K562 (cell line): ENCODE results near the gene FERMT3. TPM values are rescaled to one million over a fixed set of nuclear protein-coding genes. Genes with fewer than 3 reads are reported as not detected.

ENCODE experiments used
- ATAC-seq: fragments of 200-7000 bp; cut with Tn5 transposase; 3 replicates; pipeline ENCODE4 v1.9.1; 2020; ENCODE audit warnings: moderate library complexity
- BruUV-seq: library from RNA; stranded (reverse); fragments of 400-500 nt; replicated peaks from 2 replicates; lab custom pipeline; 2021; lab: Mats Ljungman, UMichigan
- CTCF ChIA-PET: fragments of 300-600 bp; formaldehyde crosslinking; extraction: SDS; loops from one replicate; lab custom pipeline; 2021; ENCODE audit warnings: low intra/inter-chr PET ratio; lab: Yijun Ruan, JAX
- POLR2A ChIA-PET: fragments of 300-600, 350-650 bp; sonication (Branson Sonifier 250); formaldehyde crosslinking; extraction: SDS; loops from one replicate; lab custom pipeline; 2021; ENCODE audit warnings: antibody characterized with exemption, inconsistent platforms; lab: Yijun Ruan, JAX
- DNase-seq, 4 experiments: peaks; one replicate each; pipeline versions ENCODE4 v3.0.0 to v3.0.0-alpha.2; 2011 to 2018; ENCODE audit warnings: low spot score in 3 of 4, mixed read lengths in 3 of 4; ENCODE audit errors: extremely low read depth in 1 of 4
- FAIRE-seq: peaks from 2 replicates; lab custom pipeline; 2011; peaks lifted over from hg19 to GRCh38; lab: Jason Lieb, UNC
- H2AFZ ChIP-seq: 2 replicates; pipeline ENCODE4 v1.6.0; 2011; ENCODE audit warnings: low read depth, low read length, control low read depth, inconsistent platforms
- H3K27ac ChIP-seq: fragments of 200-600 bp; 3 replicates; pipeline ENCODE4 v1.8.0; 2011; ENCODE audit warnings: low read depth, mild to moderate bottlenecking, control low read depth, inconsistent platforms, low read length, moderate library complexity, mixed read lengths; ENCODE audit errors: extremely low read depth
- H3K27me3 ChIP-seq, 2 experiments: fragments of 300-600 bp in 1 of 2; 2 replicates in 1 of 2; 3 replicates in 1 of 2; pipeline versions ENCODE4 v1.6.0 to v1.8.0; 2011; ENCODE audit warnings: inconsistent platforms in 2 of 2, low read length in 2 of 2, mild to moderate bottlenecking in 1 of 2, mixed read lengths in 1 of 2, moderate library complexity in 1 of 2; ENCODE audit not compliant: control insufficient read depth in 2 of 2, insufficient read depth in 2 of 2
- H3K36me3 ChIP-seq: fragments of 300-600 bp; 3 replicates; pipeline ENCODE4 v1.8.0; 2011; ENCODE audit warnings: mild to moderate bottlenecking, low read length, inconsistent platforms; ENCODE audit not compliant: control insufficient read depth, insufficient read depth
- H3K4me1 ChIP-seq, 2 experiments: fragments of 200-600 bp in 1 of 2; replicated peaks in 1 of 2; 2 replicates in 1 of 2; 3 replicates in 1 of 2; pipeline versions ENCODE4 v1.5.1 to v1.8.0; 2011; ENCODE audit warnings: inconsistent platforms in 2 of 2, low read length in 2 of 2, mild to moderate bottlenecking in 1 of 2, mixed read lengths in 1 of 2, moderate library complexity in 1 of 2; ENCODE audit not compliant: control insufficient read depth in 2 of 2, insufficient read depth in 2 of 2
- H3K4me2 ChIP-seq: 2 replicates; pipeline ENCODE4 v1.6.1; 2011; ENCODE audit warnings: low read length, control low read depth, inconsistent platforms, mixed read lengths; ENCODE audit not compliant: insufficient read depth
- H3K4me3 ChIP-seq: fragments of 200-600 bp; sonication (generic), shearing (Covaris generic); 2 replicates; pipeline ENCODE4 v1.5.1; 2016; ENCODE audit warnings: control low read depth, inconsistent platforms
- H3K79me2 ChIP-seq: fragments of 200-600 bp; 3 replicates; pipeline ENCODE4 v1.8.0; 2011; ENCODE audit warnings: low read length, inconsistent platforms; ENCODE audit not compliant: control insufficient read depth, insufficient read depth
- H3K9ac ChIP-seq, 2 experiments: 2 replicates each; pipeline versions ENCODE4 v1.6.0 to v1.6.1; 2011; ENCODE audit warnings: low read depth in 2 of 2, low read length in 2 of 2, control low read depth in 1 of 2, inconsistent platforms in 1 of 2, mild to moderate bottlenecking in 1 of 2, mixed read lengths in 1 of 2; ENCODE audit not compliant: insufficient read depth in 1 of 2
- H3K9me1 ChIP-seq: one replicate; pipeline ENCODE4 v1.6.0; 2011; ENCODE audit warnings: inconsistent platforms, mild to moderate bottlenecking, low read length, moderate library complexity; ENCODE audit not compliant: control insufficient read depth, insufficient read depth
- H3K9me3 ChIP-seq: replicated peaks from 2 replicates; pipeline ENCODE4 v1.5.1; 2011; ENCODE audit warnings: low read depth, low read length, inconsistent platforms; ENCODE audit not compliant: control insufficient read depth, insufficient read depth
- H4K20me1 ChIP-seq: replicated peaks from 2 replicates; pipeline ENCODE4 v1.6.1; 2011; ENCODE audit warnings: low read length, inconsistent platforms, mixed read lengths; ENCODE audit not compliant: control insufficient read depth, insufficient read depth
- ETV5 ChIP-seq: sonication (generic); formaldehyde crosslinking; IDR thresholded peaks from 2 replicates; pipeline ENCODE4 v1.4.0; 2020; ENCODE audit warnings: low read depth, mild to moderate bottlenecking, missing genetic modification reagents
- MCM7 ChIP-seq, 2 experiments: fragments of 450-650 bp; IDR thresholded peaks; 2 replicates each; pipeline ENCODE4 v1.6.1; 2016 to 2018
- WGBS: fragments of 100-300 bp; shearing (Covaris generic); methylation state at CpG from one replicate; pipeline ENCODE4 v1.1.6; 2016; ENCODE audit warnings: low coverage, mixed read lengths; ENCODE audit not compliant: insufficient coverage; ENCODE audit errors: missing lambda C conversion rate; 5-methylcytosine and 5-hydroxymethylcytosine counted together
- in situ Hi-C: fragments of 300-500 bp; cut with MboI; formaldehyde crosslinking; loops from 4 replicates; pipeline ENCODE4 v1.15.0; 2018; ENCODE audit warnings: inconsistent platforms, mixed read lengths
- intact Hi-C: fragments of 100-400 bp; cut with micrococcal nuclease; formaldehyde crosslinking; loops from 2 replicates; pipeline ENCODE4 v1.14.2; 2022
- polyA plus RNA-seq, 8 experiments: library from polyadenylated mRNA; depleted of rRNA in 4 of 8; stranded (reverse) in 5 of 8; unstranded in 3 of 8; fragments of >200 nt; fragmentation: Nextera tagmentation in 2 of 8; fragmentation: Illumina TruSeq in 1 of 8; extraction: Ambion mirVana in 2 of 8; extraction: Trizol in 1 of 8; gene quantifications; 2 replicates each; pipeline versions ENCODE4 v1.2.1 to v1.2.3, GENCODE V29; 2011 to 2014; ENCODE audit warnings: inconsistent platforms in 1 of 8, missing spikeins in 1 of 8
- total RNA-seq, 7 experiments: library from RNA; depleted of rRNA in 6 of 7; stranded (reverse); fragments of >200 nt in 6 of 7; fragmentation: Illumina TruSeq in 2 of 7; extraction: Trizol in 2 of 7; gene quantifications; 2 replicates each; pipeline versions ENCODE4 v1.2.1 to v1.2.3, GENCODE V29; 2011 to 2021; ENCODE audit warnings: low replicate concordance in 1 of 7
- TF ChIP-seq, protein P1 (sequence below): sonication (generic); formaldehyde crosslinking; IDR thresholded peaks from 2 replicates; pipeline ENCODE4 v1.4.0; 2020; ENCODE audit warnings: mild to moderate bottlenecking, missing genetic modification reagents

FERMT3 gene
- total and polyA plus RNA-seq, 9 of the 15 experiments (the other 6 are each of a cell fraction or from before 2014, with no cell fraction given): 3.2 to 275 (median 79.7) TPM

GRCh38 chr11:64178203-64178602 lies 28.3 kb upstream of the FERMT3 start:
- intact Hi-C loops: no loop called here
- ChIA-PET POLR2A (interaction anchor here (0.6 kb wide), 2 partner anchors 9 to 81 kb away, joined by 3 to 5 read pairs; no protein-coding TSS in a partner anchor), CTCF (no interaction called here)

More at GRCh38 chr11:64178203-64178602, 28.3 kb upstream of the FERMT3 start:
- no peaks in the 10 kb centered on the region for H3K9me3 ChIP-seq
- ATAC-seq (no peak), FAIRE-seq (no peak), DNase-seq (no peak)
- H4K20me1 ChIP-seq: no peaks in the 10 kb centered on the region
- no peak overlapping the region for H2AFZ ChIP-seq
- no peaks in the 10 kb centered on the region for H3K27me3 ChIP-seq
- in situ Hi-C loops: no loop called here
- H3K79me2 ChIP-seq: peaks cover 10% of the 10 kb centered on the region
- 90% methylated on average over 1 of the region's 1 CpG for WGBS
- no peak overlapping the region; a peak in 1 of 4 replicates for H3K9ac ChIP-seq
- peaks cover 1% of the 10 kb centered on the region; the same call in 1 of the 3 replicates for H3K36me3 ChIP-seq
- no peak overlapping the region for H3K4me3 ChIP-seq
- no peak overlapping the region for H3K4me2 ChIP-seq
- no peak for TF ChIP-seq MCM7 (IDR thresholded peaks at IDR 0.05)
- TF ChIP-seq ETV5 (CRISPR knock-in tag): no peak
- TF ChIP-seq, protein P1, sequence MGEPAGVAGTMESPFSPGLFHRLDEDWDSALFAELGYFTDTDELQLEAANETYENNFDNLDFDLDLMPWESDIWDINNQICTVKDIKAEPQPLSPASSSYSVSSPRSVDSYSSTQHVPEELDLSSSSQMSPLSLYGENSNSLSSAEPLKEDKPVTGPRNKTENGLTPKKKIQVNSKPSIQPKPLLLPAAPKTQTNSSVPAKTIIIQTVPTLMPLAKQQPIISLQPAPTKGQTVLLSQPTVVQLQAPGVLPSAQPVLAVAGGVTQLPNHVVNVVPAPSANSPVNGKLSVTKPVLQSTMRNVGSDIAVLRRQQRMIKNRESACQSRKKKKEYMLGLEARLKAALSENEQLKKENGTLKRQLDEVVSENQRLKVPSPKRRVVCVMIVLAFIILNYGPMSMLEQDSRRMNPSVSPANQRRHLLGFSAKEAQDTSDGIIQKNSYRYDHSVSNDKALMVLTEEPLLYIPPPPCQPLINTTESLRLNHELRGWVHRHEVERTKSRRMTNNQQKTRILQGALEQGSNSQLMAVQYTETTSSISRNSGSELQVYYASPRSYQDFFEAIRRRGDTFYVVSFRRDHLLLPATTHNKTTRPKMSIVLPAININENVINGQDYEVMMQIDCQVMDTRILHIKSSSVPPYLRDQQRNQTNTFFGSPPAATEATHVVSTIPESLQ (CRISPR knock-in tag): no peak
- H3K27ac ChIP-seq: no peak overlapping the region
- peaks cover 23 to 25% of the 10 kb centered on the region in 2 experiments for H3K4me1 ChIP-seq
- no peaks in the 10 kb centered on the region for H3K9me1 ChIP-seq
- BruUV-seq: no TSS peak
